Measurements from ENCODE around the gene BFSP1. TPM values are rescaled to one million over a fixed set of nuclear protein-coding genes. Genes with fewer than 3 reads are reported as not detected.

Gene BFSP1
- total and polyA plus RNA-seq, 2 donors (not counting 3 experiments of a cell fraction or from before 2014, with no cell fraction given): 3.1 to 5.2 TPM

DNA sequence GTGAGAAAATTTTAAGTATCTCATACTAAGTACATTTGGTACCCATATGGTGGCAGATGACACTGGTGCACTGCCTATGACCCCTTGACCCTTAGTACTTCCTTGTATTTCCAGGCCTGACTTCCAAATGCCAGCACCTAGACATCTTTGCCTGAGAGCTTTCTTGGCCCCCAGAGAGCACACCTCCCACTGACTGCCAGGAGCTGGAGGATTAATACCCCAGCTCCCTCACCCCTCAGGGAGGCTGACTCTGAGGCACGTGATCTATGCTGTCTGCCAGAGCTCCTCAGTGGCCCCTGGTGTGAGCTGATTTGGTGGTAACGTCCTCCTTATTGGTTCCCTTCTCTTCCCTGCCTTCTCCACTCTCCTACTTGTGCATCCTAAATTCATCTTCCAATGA lies 38.0 kb downstream of the BFSP1 start:
- CTCF ChIA-PET: no interaction called here

GRCh38 chr20:17491488-17491887 lies 39.7 kb downstream of the BFSP1 start:
- no peaks in the 10 kb centered on the region for H3K4me1 ChIP-seq (ENCODE audit: control insufficient read depth, extremely low read depth, insufficient read depth, low read length)
- POLR2A ChIA-PET: no interaction called here
- FAIRE-seq (no peak), DNase-seq (ENCODE audit: low read depth, low spot score) (no peak)
- dilution Hi-C loops (cut with MboI; ENCODE audit: extremely low pct_ligation_motif_present, low sequenced_read_pairs) (no loop called here), intact Hi-C loops (cut with micrococcal nuclease) (no loop called here)
- CTCF ChIA-PET: interaction anchor here (1.6 kb wide), 1 partner anchor 60 kb away, joined by 3 read pairs; no protein-coding TSS in a partner anchor
- no peaks in the 10 kb centered on the region for H3K79me2 ChIP-seq (ENCODE audit: control insufficient read depth, insufficient read depth, low read length)
- no peaks in the 10 kb centered on the region for H4K20me1 ChIP-seq (replicated peaks; ENCODE audit: control insufficient read depth, extremely low read depth, insufficient read depth, low read length)
- no peak overlapping the region for H3K4me3 ChIP-seq (replicated peaks in 1 of 3; ENCODE audit: insufficient read depth in 1 of 3, low read depth in 1 of 3, low read length in 3 of 3)
- no peak overlapping the region for H2AFZ ChIP-seq (ENCODE audit: low read depth, low read length)
- H3K36me3 ChIP-seq (ENCODE audit: control insufficient read depth in 2 of 2, extremely low read depth in 1 of 2, insufficient read depth in 2 of 2, low read length in 2 of 2): no peaks in the 10 kb centered on the region
- no peak overlapping the region for H3K4me2 ChIP-seq (ENCODE audit: insufficient read depth, low read length)
- no TSS peak for BruUV-seq (replicated peaks)
- peaks cover 0 to 1% of the 10 kb centered on the region in 2 experiments for H3K27me3 ChIP-seq (ENCODE audit: control insufficient read depth in 2 of 2, insufficient read depth in 2 of 2, low read length in 2 of 2)
- no peak overlapping the region for H3K9ac ChIP-seq (replicated peaks; ENCODE audit: extremely low read depth, insufficient read depth, low read length)
- H3K9me3 ChIP-seq (replicated peaks; ENCODE audit: control insufficient read depth, insufficient read depth, low read length): no peaks in the 10 kb centered on the region
- H3K27ac ChIP-seq (ENCODE audit: insufficient read depth, low read depth, low read length): no peak overlapping the region
- TF ChIP-seq GATA2 (IDR thresholded peaks at IDR 0.05; ENCODE audit: insufficient read depth, insufficient read length, low read depth, low read length) (no peak), MYC (IDR thresholded peaks at IDR 0.05; ENCODE audit: low read depth, low read length) (no peak), MAX (IDR thresholded peaks at IDR 0.05; ENCODE audit: insufficient read depth, insufficient read length) (no peak), JUN (IDR thresholded peaks at IDR 0.05; ENCODE audit: borderline replicate concordance, insufficient read depth, insufficient read length, low read depth) (no peak), POLR2A (IDR thresholded peaks at IDR 0.05; ENCODE audit: low read depth, low read length) (no peak), FOS (IDR thresholded peaks at IDR 0.05; ENCODE audit: borderline replicate concordance, insufficient read depth, low read length) (no peak), EZH2 (IDR thresholded peaks at IDR 0.05; ENCODE audit: borderline replicate concordance, low read depth, low read length, severe bottlenecking) (no peak), POLR2AphosphoS5 (IDR thresholded peaks at IDR 0.05; ENCODE audit: insufficient read depth, low read depth, low read length) (no peak)
- TF ChIP-seq, protein P1, sequence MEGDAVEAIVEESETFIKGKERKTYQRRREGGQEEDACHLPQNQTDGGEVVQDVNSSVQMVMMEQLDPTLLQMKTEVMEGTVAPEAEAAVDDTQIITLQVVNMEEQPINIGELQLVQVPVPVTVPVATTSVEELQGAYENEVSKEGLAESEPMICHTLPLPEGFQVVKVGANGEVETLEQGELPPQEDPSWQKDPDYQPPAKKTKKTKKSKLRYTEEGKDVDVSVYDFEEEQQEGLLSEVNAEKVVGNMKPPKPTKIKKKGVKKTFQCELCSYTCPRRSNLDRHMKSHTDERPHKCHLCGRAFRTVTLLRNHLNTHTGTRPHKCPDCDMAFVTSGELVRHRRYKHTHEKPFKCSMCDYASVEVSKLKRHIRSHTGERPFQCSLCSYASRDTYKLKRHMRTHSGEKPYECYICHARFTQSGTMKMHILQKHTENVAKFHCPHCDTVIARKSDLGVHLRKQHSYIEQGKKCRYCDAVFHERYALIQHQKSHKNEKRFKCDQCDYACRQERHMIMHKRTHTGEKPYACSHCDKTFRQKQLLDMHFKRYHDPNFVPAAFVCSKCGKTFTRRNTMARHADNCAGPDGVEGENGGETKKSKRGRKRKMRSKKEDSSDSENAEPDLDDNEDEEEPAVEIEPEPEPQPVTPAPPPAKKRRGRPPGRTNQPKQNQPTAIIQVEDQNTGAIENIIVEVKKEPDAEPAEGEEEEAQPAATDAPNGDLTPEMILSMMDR (IDR thresholded peaks at IDR 0.05; ENCODE audit: extremely low read depth in 1 of 2, insufficient read depth in 1 of 2, low read depth in 1 of 2, low read length in 2 of 2): no peak
- H3K9me1 ChIP-seq (replicated peaks; ENCODE audit: control insufficient read depth, extremely low read depth, insufficient read depth, low read length): no peaks in the 10 kb centered on the region

More for the DNA sequence above, 38.0 kb downstream of the BFSP1 start:
- Histone ChIP-seq H3K9me1 (replicated peaks; ENCODE audit: control insufficient read depth, extremely low read depth, insufficient read depth, low read length) (no peaks in the 10 kb centered on the region), H3K9me3 (replicated peaks; ENCODE audit: control insufficient read depth, insufficient read depth, low read length) (no peaks in the 10 kb centered on the region), H3K36me3 (ENCODE audit: control insufficient read depth in 2 of 2, extremely low read depth in 1 of 2, insufficient read depth in 2 of 2, low read length in 2 of 2) (no peaks in the 10 kb centered on the region), H3K79me2 (ENCODE audit: control insufficient read depth, insufficient read depth, low read length) (no peaks in the 10 kb centered on the region), H4K20me1 (replicated peaks; ENCODE audit: control insufficient read depth, extremely low read depth, insufficient read depth, low read length) (no peaks in the 10 kb centered on the region), H3K27ac (ENCODE audit: insufficient read depth, low read depth, low read length) (no peak overlapping the region), H3K27me3 (ENCODE audit: control insufficient read depth in 2 of 2, insufficient read depth in 2 of 2, low read length in 2 of 2) (no peaks in the 10 kb centered on the region), H2AFZ (ENCODE audit: low read depth, low read length) (no peak overlapping the region), H3K4me3 (replicated peaks in 1 of 3; ENCODE audit: insufficient read depth in 1 of 3, low read depth in 1 of 3, low read length in 3 of 3) (no peak overlapping the region), H3K4me2 (ENCODE audit: insufficient read depth, low read length) (no peak overlapping the region), H3K4me1 (ENCODE audit: control insufficient read depth, extremely low read depth, insufficient read depth, low read length) (no peaks in the 10 kb centered on the region), H3K9ac (replicated peaks; ENCODE audit: extremely low read depth, insufficient read depth, low read length) (no peak overlapping the region)
- intact Hi-C loops (cut with micrococcal nuclease) (no loop called here), dilution Hi-C loops (cut with MboI; ENCODE audit: extremely low pct_ligation_motif_present, low sequenced_read_pairs) (no loop called here)
- TF ChIP-seq MAX (IDR thresholded peaks at IDR 0.05; ENCODE audit: insufficient read depth, insufficient read length) (no peak), EZH2 (IDR thresholded peaks at IDR 0.05; ENCODE audit: borderline replicate concordance, low read depth, low read length, severe bottlenecking) (no peak), FOS (IDR thresholded peaks at IDR 0.05; ENCODE audit: borderline replicate concordance, insufficient read depth, low read length) (no peak)
- TF ChIP-seq, protein P1 (IDR thresholded peaks at IDR 0.05; ENCODE audit: extremely low read depth in 1 of 2, insufficient read depth in 1 of 2, low read depth in 1 of 2, low read length in 2 of 2): no peak
- DNase-seq (ENCODE audit: low read depth, low spot score) (no peak), FAIRE-seq (no peak)
- BruUV-seq (replicated peaks): no TSS peak
- POLR2A ChIA-PET: no interaction called here

All from endothelial cell of umbilical vein (primary cell).